HepG2 (cell line): ENCODE data around the gene LONP1. TPM values are rescaled to one million over a fixed set of nuclear protein-coding genes. Genes with fewer than 3 reads are reported as not detected.

Experiments
- FOXA3 ChIP-seq: IDR thresholded peaks from 2 replicates; pipeline ENCODE4 v1.6.1; 2016; ENCODE audit warnings: missing genetic modification reagents, missing compliant biosample characterization
- FOXK1 ChIP-seq: sonication (generic); formaldehyde crosslinking; IDR thresholded peaks from 2 replicates; pipeline ENCODE4 v1.4.0; 2020; ENCODE audit warnings: low read depth, missing genetic modification reagents, borderline replicate concordance
- HDAC1 ChIP-seq: sonication (generic); formaldehyde crosslinking; IDR thresholded peaks from 2 replicates; pipeline ENCODE4 v1.5.1; 2020; ENCODE audit warnings: mild to moderate bottlenecking, missing genetic modification reagents
- JUND ChIP-seq: sonication (generic); formaldehyde crosslinking; IDR thresholded peaks from 2 replicates; pipeline ENCODE4 v1.8.0; 2022; ENCODE audit warnings: mild to moderate bottlenecking, missing genetic modification reagents
- MEIS2 ChIP-seq: sonication (generic); formaldehyde crosslinking; IDR thresholded peaks from 2 replicates; pipeline ENCODE4 v1.9.0; 2021; ENCODE audit warnings: mild to moderate bottlenecking, missing genetic modification reagents
- NONO ChIP-seq, 2 experiments: fragments of 450-650 bp in 1 of 2; sonication (generic) in 1 of 2; formaldehyde crosslinking in 1 of 2; IDR thresholded peaks in 1 of 2; conservative IDR thresholded peaks in 1 of 2; 2 replicates each; pipeline versions ENCODE4 v1.6.1 to v1.8.0; 2017 to 2022; ENCODE audit warnings: mild to moderate bottlenecking in 1 of 2, missing genetic modification reagents in 1 of 2, moderate library complexity in 1 of 2
- NR2F1 ChIP-seq, 2 experiments: fragments of 450-650 bp in 1 of 2; formaldehyde crosslinking in 1 of 2; IDR thresholded peaks; 2 replicates each; pipeline versions ENCODE4 v1.5.0 to v1.6.1; 2016 to 2020; ENCODE audit warnings: mild to moderate bottlenecking in 1 of 2, missing compliant biosample characterization in 1 of 2, missing genetic modification reagents in 1 of 2, moderate library complexity in 1 of 2
- PHF20 ChIP-seq: sonication (generic); formaldehyde crosslinking; IDR thresholded peaks from 2 replicates; pipeline ENCODE4 v1.5.0; 2020; ENCODE audit warnings: mild to moderate bottlenecking, missing genetic modification reagents
- POLR2G ChIP-seq: fragments of 200-400 bp; formaldehyde crosslinking; IDR thresholded peaks from 2 replicates; pipeline ENCODE4 v1.6.1; 2018; ENCODE audit warnings: mild to moderate bottlenecking, low read depth, low read length, moderate library complexity
- SMAD9 ChIP-seq: sonication (generic); formaldehyde crosslinking; IDR thresholded peaks from 2 replicates; pipeline ENCODE4 v1.5.1; 2020; ENCODE audit warnings: mild to moderate bottlenecking, missing genetic modification reagents
- SNRNP70 ChIP-seq: fragments of 200-400 bp; formaldehyde crosslinking; IDR thresholded peaks from 2 replicates; pipeline ENCODE4 v1.6.1; 2017; ENCODE audit warnings: mild to moderate bottlenecking, low read depth, low read length, moderate library complexity
- ZNF143 ChIP-seq: sonication (generic); formaldehyde crosslinking; IDR thresholded peaks from 2 replicates; pipeline ENCODE4 v1.4.0; 2020; ENCODE audit warnings: missing genetic modification reagents
- ZNF382 ChIP-seq: sonication (generic); formaldehyde crosslinking; IDR thresholded peaks from 2 replicates; pipeline ENCODE4 v1.5.0; 2020; ENCODE audit warnings: missing genetic modification reagents, mild to moderate bottlenecking, borderline replicate concordance
- ZNF441 ChIP-seq: sonication (generic); formaldehyde crosslinking; IDR thresholded peaks from 2 replicates; pipeline ENCODE4 v1.7.0; 2021; ENCODE audit warnings: missing genetic modification reagents, borderline replicate concordance
- ZNF446 ChIP-seq: sonication (generic); formaldehyde crosslinking; IDR thresholded peaks from 2 replicates; pipeline ENCODE4 v1.5.0; 2020; ENCODE audit warnings: mild to moderate bottlenecking, missing genetic modification reagents
- ZNF451 ChIP-seq: sonication (generic); formaldehyde crosslinking; IDR thresholded peaks from 2 replicates; pipeline ENCODE4 v1.5.0; 2020; ENCODE audit warnings: mild to moderate bottlenecking, missing genetic modification reagents
- ZNF557 ChIP-seq: sonication (generic); formaldehyde crosslinking; IDR thresholded peaks from 2 replicates; pipeline ENCODE4 v1.4.0; 2020; ENCODE audit warnings: missing genetic modification reagents
- ZNF564 ChIP-seq: sonication (generic); formaldehyde crosslinking; IDR thresholded peaks from 2 replicates; pipeline ENCODE4 v1.8.1; 2023; ENCODE audit warnings: mild to moderate bottlenecking, missing genetic modification reagents
- ZNF589 ChIP-seq: sonication (generic); formaldehyde crosslinking; conservative IDR thresholded peaks from 2 replicates; pipeline ENCODE4 v1.8.0; 2022; ENCODE audit warnings: mild to moderate bottlenecking, moderate library complexity, missing genetic modification reagents
- ZNF644 ChIP-seq: IDR thresholded peaks from 2 replicates; pipeline ENCODE4 v1.6.1; 2016; ENCODE audit warnings: low read depth
- ZNF781 ChIP-seq: sonication (generic); formaldehyde crosslinking; IDR thresholded peaks from 2 replicates; pipeline ENCODE4 v1.5.1; 2020; ENCODE audit warnings: borderline replicate concordance, mild to moderate bottlenecking, missing genetic modification reagents; ENCODE audit errors: not compliant biosample characterization
- ZNF841 ChIP-seq: sonication (generic); formaldehyde crosslinking; IDR thresholded peaks from 2 replicates; pipeline ENCODE4 v1.8.1; 2023; ENCODE audit warnings: missing genetic modification reagents, borderline replicate concordance
- ZSCAN20 ChIP-seq: sonication (generic); formaldehyde crosslinking; IDR thresholded peaks from 2 replicates; pipeline ENCODE4 v1.4.0; 2020; ENCODE audit warnings: missing genetic modification reagents, mild to moderate bottlenecking, borderline replicate concordance
- ZSCAN21 ChIP-seq: sonication (generic); formaldehyde crosslinking; IDR thresholded peaks from 2 replicates; pipeline ENCODE4 v1.8.0; 2022; ENCODE audit warnings: mild to moderate bottlenecking, missing genetic modification reagents, moderate library complexity, borderline replicate concordance
- polyA plus RNA-seq, 8 experiments: library from polyadenylated mRNA; depleted of rRNA in 3 of 8; stranded (reverse) in 7 of 8; unstranded in 1 of 8; fragments of >200 nt; fragmentation: Illumina TruSeq in 4 of 8; extraction: Trizol in 4 of 8; gene quantifications; 2 replicates each; pipeline versions ENCODE4 v1.2.1 to v1.2.3, GENCODE V29; 2011 to 2016; ENCODE audit warnings: low read depth in 4 of 8, missing spikeins in 1 of 8, mixed read lengths in 1 of 8; ENCODE audit not compliant: insufficient read depth in 1 of 8
- total RNA-seq, 5 experiments: library from RNA; depleted of rRNA; stranded (reverse); fragments of >200 nt; fragmentation: Illumina TruSeq; extraction: Trizol; gene quantifications; 2 replicates each; pipeline ENCODE4 v1.2.3, GENCODE V29; 2016; ENCODE audit warnings: low read depth in 1 of 5
- TF ChIP-seq, protein P1 (sequence below): sonication (generic); formaldehyde crosslinking; IDR thresholded peaks from 2 replicates; pipeline ENCODE4 v1.4.0; 2020; ENCODE audit warnings: missing genetic modification reagents, mild to moderate bottlenecking, borderline replicate concordance
- TF ChIP-seq, protein P2 (sequence below): sonication (generic); formaldehyde crosslinking; IDR thresholded peaks from 2 replicates; pipeline ENCODE4 v1.8.1; 2022; ENCODE audit warnings: mild to moderate bottlenecking, missing genetic modification reagents

LONP1 gene
- total and polyA plus RNA-seq, 2 of the 13 experiments (the other 11 are each of a cell fraction or from before 2014, with no cell fraction given), result 59.5 to 76.8 TPM

DNA sequence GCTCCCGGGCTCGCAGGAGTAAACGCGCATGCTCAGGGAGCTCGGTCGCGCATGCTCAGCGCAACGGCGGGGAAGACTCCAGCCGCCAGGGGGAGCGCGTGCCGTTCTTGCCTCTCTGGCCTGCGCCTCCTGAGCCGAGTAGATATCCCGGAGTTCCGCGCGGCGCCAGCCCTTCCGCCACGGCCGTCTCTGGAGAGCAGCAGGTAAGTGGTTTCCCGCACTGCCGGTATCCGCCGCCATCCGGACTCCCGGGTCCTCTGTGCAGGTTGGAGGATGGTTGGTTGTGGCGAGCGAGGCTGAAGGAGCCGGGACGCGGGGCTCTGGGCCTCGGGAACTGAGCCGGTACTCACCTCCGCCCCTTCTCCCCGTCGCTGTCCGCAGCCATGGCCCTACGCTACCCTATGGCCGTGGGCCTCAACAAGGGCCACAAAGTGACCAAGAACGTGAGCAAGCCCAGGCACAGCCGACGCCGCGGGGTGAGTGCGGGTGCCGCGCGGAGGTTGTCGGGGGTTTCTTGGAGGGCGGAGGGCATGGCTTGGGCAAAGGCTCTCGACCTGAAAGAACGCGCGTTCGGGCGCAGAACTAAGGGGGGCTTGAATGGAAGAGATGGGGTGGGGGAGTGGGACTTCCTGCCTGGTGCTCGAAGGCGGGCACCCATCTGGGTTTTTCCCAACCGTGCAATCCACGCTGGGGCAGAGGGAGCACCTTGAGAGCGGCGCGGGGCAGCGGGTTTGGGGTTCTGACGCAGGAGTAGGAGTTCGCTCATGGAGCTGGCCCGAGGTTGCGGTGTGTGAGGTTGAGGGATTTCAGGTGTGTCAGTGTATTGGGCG lies 29.6 kb downstream of the LONP1 start, which contains the start of gene RPL36 (continued):
- TF ChIP-seq ZNF781, result peak; percentile 63
- peak; percentile 80 for TF ChIP-seq ZNF451 (CRISPR knock-in tag)
- TF ChIP-seq ZNF557, result no peak
- TF ChIP-seq SMAD9 (CRISPR knock-in tag), result no peak
- TF ChIP-seq NONO (IDR thresholded peaks at IDR 0.05), result no peak
- peak; percentile 86 for TF ChIP-seq NONO (CRISPR knock-in tag; conservative IDR thresholded peaks at IDR 0.05)
- no peak; the same call in 1 of the 2 replicates for TF ChIP-seq ZNF841 (CRISPR knock-in tag)
- TF ChIP-seq ZNF441 (CRISPR knock-in tag), result no peak
- TF ChIP-seq PHF20 (CRISPR knock-in tag), result peak; percentile 83
- TF ChIP-seq, protein P1, sequence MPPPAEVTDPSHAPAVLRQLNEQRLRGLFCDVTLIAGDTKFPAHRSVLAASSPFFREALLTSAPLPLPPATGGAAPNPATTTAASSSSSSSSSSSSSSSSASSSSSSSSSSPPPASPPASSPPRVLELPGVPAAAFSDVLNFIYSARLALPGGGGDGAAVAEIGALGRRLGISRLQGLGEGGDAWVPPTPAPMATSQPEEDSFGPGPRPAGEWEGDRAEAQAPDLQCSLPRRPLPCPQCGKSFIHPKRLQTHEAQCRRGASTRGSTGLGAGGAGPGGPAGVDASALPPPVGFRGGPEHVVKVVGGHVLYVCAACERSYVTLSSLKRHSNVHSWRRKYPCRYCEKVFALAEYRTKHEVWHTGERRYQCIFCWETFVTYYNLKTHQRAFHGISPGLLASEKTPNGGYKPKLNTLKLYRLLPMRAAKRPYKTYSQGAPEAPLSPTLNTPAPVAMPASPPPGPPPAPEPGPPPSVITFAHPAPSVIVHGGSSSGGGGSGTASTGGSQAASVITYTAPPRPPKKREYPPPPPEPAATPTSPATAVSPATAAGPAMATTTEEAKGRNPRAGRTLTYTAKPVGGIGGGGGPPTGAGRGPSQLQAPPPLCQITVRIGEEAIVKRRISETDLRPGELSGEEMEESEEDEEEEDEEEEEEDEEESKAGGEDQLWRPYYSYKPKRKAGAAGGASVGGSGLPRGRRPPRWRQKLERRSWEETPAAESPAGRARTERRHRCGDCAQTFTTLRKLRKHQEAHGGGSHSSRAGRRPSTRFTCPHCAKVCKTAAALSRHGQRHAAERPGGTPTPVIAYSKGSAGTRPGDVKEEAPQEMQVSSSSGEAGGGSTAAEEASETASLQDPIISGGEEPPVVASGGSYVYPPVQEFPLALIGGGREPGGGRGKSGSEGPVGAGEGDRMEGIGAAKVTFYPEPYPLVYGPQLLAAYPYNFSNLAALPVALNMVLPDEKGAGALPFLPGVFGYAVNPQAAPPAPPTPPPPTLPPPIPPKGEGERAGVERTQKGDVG (CRISPR knock-in tag), result peak; percentile 79; the same call in 1 of the 2 replicates
- TF ChIP-seq NR2F1 (CRISPR knock-in tag; IDR thresholded peaks at IDR 0.05), result no peak
- peak; percentile 74; the same call in 1 of the 2 replicates for TF ChIP-seq ZSCAN21 (CRISPR knock-in tag)
- TF ChIP-seq JUND (CRISPR knock-in tag), result no peak
- peak; percentile 89 for TF ChIP-seq HDAC1 (CRISPR knock-in tag)
- peak; percentile 84; the same call in 1 of the 2 replicates for TF ChIP-seq ZNF589
- no peak for TF ChIP-seq SNRNP70
- TF ChIP-seq ZNF143 (CRISPR knock-in tag), result peak; percentile 92
- TF ChIP-seq, protein P2, sequence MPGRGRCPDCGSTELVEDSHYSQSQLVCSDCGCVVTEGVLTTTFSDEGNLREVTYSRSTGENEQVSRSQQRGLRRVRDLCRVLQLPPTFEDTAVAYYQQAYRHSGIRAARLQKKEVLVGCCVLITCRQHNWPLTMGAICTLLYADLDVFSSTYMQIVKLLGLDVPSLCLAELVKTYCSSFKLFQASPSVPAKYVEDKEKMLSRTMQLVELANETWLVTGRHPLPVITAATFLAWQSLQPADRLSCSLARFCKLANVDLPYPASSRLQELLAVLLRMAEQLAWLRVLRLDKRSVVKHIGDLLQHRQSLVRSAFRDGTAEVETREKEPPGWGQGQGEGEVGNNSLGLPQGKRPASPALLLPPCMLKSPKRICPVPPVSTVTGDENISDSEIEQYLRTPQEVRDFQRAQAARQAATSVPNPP, result no peak
- TF ChIP-seq FOXK1 (CRISPR knock-in tag), result peak; percentile 57; the same call in 1 of the 2 replicates
- TF ChIP-seq ZNF382 (CRISPR knock-in tag), result no peak
- peak; percentile 99 for TF ChIP-seq POLR2G
- TF ChIP-seq MEIS2, result peak; percentile 90
- TF ChIP-seq FOXA3 (CRISPR knock-in tag), result peak; percentile 42; the same call in 1 of the 2 replicates
- TF ChIP-seq ZNF564, result peak; percentile 88; the same call in 1 of the 2 replicates
- TF ChIP-seq ZNF644 (CRISPR knock-in tag), result no peak
- TF ChIP-seq ZSCAN20 (CRISPR knock-in tag), result peak; percentile 66; the same call in 1 of the 2 replicates
- TF ChIP-seq ZNF446 (CRISPR knock-in tag), result peak; percentile 96
